Measurements from ENCODE around the gene ZBTB40.

DNA sequence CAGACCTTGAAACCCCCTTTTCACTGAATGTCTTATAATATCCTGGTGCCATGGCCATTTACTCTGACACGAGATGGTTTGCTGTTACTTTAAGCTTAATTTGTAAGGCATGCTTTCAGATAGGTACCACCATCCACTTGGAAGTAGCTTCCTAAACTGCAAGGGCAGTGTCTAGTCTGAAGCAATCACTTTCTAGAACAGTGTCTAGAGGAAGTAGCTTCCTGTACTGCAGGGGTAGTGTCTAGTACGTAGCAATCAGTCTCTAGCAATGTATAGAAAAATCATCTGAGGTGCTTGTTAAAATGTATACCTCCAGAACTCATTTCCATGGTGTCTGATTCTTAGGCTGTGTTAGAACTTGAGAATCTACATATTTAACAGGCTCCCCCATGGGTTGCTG lies 42.5 kb downstream of the ZBTB40 start:
- no peak for TF ChIP-seq EZH2phosphoT487 (IDR thresholded peaks at IDR 0.05; ENCODE audit: borderline replicate concordance)
- TF ChIP-seq, protein P1, sequence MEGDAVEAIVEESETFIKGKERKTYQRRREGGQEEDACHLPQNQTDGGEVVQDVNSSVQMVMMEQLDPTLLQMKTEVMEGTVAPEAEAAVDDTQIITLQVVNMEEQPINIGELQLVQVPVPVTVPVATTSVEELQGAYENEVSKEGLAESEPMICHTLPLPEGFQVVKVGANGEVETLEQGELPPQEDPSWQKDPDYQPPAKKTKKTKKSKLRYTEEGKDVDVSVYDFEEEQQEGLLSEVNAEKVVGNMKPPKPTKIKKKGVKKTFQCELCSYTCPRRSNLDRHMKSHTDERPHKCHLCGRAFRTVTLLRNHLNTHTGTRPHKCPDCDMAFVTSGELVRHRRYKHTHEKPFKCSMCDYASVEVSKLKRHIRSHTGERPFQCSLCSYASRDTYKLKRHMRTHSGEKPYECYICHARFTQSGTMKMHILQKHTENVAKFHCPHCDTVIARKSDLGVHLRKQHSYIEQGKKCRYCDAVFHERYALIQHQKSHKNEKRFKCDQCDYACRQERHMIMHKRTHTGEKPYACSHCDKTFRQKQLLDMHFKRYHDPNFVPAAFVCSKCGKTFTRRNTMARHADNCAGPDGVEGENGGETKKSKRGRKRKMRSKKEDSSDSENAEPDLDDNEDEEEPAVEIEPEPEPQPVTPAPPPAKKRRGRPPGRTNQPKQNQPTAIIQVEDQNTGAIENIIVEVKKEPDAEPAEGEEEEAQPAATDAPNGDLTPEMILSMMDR (conservative IDR thresholded peaks at IDR 0.05; ENCODE audit: low read length), result no peak
